ENCODE results near the gene WWOX.

The WWOX gene

DNA sequence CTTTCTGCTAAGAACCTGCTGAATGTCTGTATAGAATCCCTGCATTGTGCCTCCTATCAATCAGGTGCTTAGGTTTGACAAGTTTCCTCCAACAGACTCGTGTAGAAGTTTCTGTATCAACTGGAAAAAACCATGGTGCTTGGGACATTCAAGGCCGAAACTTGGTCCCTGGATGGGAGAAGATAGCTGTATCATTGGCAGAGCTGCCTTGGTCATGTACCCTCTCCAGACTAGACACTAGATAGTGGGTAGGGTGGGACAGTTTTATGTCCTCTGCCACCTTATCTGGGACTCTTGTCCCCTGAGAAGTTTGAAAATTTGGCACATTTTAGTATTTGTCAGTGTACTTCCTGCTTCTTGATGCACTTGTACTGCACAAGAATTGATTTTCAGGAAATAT lies 520.8 kb downstream of the WWOX start:
- no peak for DNase-seq (ENCODE audit: low spot score)

DNA sequence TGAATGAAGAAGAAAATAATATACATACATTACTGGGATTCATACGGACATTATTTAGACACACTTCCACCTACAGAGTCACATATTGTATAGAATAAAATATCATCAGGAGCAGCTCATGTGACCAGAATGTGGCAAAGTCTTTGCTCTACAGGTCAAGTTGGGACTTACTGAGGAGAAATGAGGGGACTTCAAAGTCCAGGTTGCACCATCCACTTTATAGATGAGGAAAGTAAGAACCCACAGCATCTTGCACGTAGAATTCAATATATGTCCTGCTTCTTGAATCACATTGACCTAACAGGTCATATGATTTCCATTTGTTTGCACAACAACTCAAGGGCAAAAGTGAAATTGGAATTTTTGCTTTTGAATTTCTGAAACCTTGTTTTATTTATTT lies 524.3 kb downstream of the WWOX start:
- no peak for DNase-seq (ENCODE audit: low spot score)

DNA sequence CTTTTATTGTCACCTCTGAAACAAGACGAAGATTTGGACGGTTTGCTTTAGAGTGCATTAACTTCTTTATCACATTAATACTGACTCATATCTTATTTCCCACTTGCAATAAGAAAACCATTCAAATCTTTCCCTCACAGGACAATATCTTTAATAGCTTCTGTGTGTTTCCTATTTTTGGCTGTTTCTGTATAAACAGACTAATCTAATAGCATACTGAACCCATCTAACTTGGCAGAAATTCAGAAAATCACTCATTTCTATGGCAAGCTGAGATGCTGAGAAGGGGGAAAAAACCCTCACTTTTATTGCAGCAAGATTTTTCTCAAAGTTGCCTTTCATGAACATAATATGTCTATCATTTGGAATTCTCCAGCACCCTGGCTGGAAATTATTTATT lies 524.9 kb downstream of the WWOX start:
- DNase-seq (ENCODE audit: low spot score): no peak

DNA sequence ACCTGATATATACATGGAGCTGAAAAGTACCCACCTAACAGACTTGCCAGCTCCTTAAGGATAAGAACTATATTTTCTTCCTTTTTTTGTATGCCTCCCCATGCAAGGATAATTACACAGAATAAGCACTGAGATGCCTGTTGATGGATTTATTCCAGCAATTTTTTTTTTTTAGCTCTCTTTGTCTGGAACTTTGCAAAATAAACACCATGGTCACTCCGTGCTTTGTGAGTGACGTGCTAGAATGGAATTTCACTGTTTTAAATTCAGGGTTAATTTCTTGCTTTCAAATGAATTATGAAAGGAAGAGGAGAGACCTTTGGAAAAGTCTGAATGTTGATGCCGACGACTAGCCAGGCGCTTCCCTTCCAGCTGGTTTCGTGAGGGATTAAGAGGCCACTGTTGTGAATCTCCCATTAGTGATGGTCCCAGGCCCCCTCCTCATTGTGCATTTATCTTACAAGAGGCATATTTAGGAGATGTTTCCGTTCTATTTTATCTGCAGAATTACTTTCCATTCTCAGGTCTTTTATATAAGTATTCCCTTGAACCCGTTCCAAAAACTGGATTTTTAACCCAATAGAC lies 529.1 kb downstream of the WWOX start:
- DNase-seq (ENCODE audit: low spot score): no peak

DNA sequence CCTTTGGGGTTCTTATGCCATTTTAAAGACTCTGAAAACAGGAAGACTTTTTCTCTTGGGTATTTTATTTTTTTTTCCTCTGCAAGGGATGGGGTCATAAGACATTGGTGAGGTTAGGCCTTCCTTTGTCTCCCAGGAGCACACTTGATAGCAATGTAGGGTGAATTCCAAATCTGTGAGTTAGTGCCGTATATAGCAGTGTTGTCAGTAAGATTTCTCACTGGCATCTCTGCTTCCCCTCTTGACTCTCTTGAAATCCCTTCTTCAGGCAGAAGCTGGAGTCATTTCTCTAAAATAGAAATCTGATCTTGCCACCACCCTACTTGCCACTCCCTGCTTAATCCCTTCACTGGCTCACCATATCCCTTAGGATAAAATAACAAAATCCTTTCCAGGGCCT lies 529.7 kb downstream of the WWOX start:
- DNase-seq (ENCODE audit: low spot score): no peak

DNA sequence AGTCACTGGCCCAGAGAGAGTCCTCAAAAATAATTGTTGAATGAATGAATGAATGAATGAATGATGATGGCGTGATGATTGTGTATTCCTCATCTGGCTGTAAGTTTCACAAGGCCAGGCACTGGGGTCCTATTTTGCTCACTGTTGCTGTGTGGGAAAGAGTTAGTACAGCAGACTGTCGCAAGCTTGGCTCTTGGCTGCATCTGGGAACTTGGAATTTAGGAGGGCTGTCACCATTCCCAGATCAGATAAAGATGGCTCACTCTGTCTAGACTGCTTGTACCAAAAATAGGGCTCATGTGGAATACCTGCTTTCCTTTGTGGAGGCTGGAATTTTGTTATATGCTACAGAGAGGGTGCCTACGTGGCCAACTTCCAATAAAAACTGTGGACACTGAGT lies 530.6 kb downstream of the WWOX start:
- no peak for DNase-seq (ENCODE audit: low spot score)

DNA sequence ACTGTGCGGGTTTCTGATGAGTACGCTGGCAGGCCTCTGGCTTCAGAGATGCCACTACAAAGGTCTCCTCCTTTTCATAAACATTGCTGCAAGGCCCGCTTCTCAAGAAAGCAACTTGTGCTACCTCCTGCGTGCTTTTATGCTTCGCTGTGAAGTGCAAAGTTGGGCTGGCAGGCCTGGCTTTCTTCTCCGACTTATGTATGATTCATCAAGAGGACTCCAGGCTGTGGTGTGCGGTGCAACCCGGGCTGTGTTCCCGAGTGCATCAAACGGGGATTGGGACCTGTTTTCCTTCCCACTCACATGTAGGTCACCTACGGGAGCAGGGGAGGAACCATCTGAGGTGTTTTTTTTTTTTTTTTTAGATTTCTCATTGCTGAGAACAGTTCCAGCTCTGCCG lies 534.1 kb downstream of the WWOX start:
- DNase-seq (ENCODE audit: low spot score): no peak

DNA sequence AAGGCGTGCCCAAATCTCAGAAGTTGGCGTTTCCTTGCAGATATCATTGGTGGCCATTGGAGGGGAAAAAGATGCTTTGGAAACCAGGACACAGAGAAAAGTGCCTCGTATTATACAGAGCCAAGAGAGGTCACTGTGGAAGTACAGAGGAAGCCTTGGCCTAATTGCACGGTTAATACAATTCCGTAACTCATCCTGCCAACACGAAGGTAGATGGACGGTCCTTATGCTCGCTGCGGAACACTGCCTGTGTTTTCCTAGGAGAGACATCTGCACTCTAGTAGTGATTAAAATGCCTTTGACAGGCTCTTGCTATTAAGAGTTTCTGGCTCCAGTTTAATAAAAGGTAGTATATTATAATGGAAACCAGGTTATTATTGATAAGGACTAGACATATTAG lies 536.4 kb downstream of the WWOX start:
- DNase-seq (ENCODE audit: low spot score): no peak

DNA sequence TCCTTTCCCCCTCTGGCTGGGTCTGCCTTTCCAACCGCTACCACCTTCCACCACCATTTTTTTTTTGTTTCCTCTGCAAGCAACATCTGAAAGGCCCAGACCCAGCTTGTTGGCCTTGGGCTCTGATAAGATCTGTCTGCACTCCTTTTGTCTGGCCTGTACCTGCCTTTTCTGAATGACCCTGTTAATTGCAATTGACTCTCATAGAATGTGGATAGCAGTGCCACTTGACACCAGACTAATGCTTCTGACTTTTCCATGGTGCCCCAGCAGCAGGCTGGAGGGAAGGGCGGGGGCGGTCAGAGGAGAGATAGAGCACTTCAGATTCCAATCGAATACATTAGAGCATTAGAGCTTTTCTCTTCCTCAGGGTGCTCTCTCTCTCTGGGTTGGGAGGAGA lies 538.9 kb downstream of the WWOX start:
- DNase-seq (ENCODE audit: low spot score): no peak

DNA sequence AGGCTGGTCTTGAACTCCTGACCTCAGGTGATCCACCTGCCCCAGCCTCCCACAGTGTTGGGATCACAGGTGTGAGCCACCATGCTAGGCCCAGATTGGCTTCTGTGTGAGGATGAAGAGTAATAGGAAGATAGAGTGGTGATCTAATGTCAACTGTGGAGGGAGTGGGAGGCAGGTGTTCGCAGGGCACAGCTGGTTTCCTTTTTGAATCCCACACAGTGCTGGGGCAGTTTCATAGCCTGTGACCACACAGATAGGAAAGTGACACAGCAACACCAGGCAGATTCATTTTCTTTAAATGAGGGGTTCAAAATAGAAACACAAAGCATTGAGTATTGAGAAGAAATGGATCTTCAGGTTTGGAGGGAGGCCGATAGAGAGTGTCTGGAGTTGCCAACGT lies 540.3 kb downstream of the WWOX start:
- no peak for DNase-seq (ENCODE audit: low spot score)

DNA sequence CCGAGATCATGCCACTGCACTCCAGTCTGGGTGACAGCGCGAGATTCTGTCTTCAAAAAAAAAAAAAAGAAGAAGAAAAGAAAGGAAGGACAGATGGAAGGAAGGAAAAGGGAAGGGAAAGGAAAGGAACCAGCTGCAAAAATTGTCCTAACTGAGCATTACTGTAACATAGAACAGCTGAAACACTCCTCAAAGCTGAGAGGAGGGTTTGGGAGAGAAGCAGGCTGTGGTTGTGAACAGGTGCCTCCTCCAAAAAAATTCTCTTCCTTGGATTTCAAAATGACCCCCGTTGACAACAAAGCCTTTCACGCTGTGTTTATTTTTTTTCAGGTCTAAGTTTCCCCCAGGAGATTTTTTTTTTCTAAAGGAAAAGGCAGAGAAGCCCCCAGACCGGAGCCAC lies 541.4 kb downstream of the WWOX start:
- DNase-seq (ENCODE audit: low spot score): no peak

DNA sequence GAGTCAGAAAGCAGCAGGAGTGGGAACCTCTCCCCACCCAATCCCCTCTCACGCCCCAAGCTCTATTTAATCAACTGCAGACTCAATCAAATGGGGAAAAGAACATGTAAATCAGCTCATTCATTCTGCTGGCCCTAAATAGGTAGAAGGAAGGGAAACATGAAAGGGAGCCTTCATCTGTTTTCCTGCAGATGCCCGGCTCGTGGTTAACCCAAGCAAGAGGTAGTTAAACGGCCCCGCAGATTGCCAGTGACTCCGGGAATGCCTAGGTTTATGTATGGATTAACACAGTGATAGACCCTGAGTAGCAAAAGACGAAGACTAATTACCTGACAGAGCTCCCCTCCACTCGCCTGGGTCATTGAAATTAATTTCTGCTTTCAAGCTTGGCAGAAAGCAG lies 542.0 kb downstream of the WWOX start:
- no peak for DNase-seq (ENCODE audit: low spot score)

DNA sequence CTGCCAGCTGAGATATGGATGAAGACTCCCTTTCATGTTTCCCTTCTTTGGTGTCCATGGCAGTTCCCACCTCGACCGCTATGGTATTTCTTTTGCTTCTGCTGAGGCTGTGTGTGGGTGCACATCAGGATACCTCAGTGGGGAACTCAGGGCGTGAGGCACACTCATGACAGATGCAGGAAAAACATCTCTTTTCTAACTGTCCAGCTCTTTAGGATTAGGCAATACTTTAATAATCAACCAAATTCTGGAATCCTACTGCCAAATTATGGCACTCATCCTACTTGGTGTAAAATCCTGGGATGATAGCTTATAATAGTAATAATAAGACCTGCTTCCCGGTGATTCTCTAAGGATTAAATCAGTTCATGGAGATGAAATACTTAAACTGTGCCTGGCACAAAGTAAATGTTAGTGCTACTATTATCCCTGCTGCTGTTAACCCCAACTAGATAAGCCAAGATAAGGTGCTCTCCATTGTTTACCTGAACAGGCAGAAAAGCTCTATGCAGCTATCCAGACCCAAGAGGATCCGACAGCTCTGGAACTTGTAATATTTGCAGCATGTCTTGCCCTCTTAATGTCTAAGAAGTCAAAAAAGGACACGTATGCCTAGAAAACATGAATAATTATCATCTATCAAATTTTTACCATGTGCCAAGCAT lies 543.3 kb downstream of the WWOX start:
- DNase-seq (ENCODE audit: low spot score): no peak

DNA sequence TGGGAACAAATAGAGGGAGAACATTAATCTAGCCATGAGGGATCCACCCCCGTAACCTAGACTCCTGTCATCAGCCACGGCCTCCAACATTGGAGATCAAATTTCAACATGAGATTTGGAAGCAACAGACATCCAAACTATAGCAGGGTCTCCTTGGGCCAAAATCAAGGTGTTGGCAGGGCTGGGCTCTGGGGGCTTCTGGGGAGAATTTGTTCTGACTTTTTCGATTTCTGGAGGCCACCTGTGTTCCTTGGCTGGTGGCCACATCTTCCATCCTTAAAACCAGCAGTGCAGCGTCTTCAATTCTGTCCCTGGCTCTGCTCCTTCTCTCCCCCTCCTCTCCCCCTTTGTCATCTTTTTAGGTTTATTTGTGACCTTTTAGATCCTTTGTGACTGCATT lies 546.2 kb downstream of the WWOX start:
- DNase-seq (ENCODE audit: low spot score): no peak

DNA sequence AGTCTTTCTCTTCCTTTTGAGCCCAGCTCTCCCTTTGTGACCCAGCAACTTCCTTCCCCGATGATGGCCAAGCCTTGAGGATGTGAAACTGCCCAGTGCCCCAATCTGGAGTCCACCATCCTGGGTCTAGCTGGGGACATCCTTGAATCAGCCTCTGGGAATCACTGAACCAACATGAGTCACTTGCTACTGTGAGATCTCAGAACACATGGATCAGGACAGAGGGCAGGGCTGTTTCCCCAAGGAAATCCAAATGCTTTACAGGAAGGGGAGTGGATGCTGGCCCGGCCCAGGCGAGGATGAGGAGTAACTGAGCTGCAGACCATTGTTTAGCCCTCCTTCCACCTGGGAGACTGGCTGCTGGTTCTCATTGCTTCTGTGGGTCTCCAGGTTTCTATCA lies 547.6 kb downstream of the WWOX start:
- no peak for DNase-seq (ENCODE audit: low spot score)

DNA sequence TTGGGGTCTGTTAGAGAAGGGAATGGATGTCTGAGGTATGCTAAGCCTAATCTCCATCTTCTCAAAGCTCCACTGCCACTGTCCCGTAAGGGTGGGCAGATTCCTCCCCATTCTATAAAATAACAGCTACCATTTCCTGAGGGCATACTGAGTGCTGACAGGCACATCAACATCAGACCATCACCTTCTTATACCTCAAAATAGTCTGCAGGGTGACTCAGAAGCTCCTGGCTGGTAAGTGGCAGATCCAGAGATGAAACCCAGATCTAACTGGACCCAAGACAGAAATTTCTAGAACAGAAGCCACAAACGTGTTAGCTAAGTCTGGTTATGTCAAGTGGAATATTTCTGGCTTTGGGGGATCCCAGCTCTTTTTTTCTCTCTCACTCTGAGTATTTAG lies 548.0 kb downstream of the WWOX start:
- no peak for DNase-seq (ENCODE audit: low spot score)

DNA sequence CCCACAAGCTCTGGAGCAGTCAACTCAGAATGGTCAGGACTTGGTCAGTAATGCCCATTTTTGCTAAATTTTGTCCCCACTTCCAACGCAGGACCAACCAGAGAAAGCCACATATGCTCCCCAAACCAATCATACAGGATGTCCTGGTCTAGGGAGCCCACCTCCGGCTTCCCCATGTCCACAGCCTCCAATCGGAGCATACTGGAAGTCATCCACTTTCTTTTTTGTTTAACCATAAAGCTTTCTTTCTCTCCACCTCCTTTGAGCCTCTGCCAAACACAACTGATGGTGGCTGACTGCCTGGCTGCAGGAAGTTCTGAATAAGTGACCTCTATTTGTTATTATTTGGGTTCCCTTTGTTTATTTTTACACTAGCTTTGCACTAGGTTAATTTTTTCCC lies 549.1 kb downstream of the WWOX start:
- DNase-seq (ENCODE audit: low spot score): no peak

DNA sequence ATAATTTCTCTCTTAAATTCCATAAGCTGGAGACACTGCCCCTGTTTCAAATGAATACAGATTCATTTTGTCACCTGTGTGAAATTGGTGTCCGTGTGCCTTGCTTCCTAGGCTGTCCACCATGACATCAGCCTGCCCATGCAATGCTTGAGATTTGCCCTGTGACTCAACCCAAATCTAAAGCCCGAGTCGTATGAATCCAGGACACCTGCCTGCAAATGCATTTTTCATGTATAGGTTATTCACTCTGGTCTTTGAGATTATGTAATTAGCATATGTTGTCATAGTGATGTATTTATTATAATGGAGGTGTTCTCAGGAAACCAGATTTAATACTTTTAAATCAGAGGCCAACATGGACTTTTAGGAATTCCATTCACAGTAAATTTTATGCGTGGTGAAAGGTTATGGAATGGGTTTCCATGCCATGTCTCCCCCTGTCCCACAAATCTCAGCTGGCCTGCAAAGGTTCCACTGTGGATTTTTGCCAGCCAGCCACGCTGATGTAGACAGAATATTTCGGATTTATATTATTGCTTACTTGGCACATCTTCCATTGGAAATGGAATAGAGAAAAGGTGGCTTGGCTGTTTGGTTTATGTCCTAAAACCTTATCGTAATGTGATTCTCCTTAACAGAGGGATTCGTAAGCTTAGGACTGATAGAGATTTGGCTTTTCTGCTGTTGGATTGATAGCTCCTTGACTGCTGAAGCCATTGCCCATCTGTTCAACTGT lies 551.1 kb downstream of the WWOX start:
- no peak for DNase-seq (ENCODE audit: low spot score)

DNA sequence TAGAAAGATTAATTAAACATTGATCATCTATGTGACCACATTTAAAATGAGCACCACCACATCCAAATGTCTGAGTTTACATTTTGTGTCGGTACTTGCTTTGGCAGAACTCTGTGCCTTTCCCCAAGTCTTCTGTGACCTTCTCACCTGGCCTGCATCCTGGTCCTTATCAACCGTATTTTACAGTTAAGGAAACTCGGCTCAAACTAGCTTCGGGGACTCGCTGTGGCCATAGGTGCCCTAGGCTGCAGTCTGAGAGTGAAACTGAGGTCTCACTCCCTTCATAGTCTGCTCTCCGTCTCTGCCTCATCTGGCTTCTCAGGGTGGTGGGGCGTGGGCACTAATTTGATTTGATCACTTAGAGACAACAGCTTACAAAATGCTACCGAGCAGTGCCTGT lies 555.5 kb downstream of the WWOX start:
- DNase-seq (ENCODE audit: low spot score): no peak

DNA sequence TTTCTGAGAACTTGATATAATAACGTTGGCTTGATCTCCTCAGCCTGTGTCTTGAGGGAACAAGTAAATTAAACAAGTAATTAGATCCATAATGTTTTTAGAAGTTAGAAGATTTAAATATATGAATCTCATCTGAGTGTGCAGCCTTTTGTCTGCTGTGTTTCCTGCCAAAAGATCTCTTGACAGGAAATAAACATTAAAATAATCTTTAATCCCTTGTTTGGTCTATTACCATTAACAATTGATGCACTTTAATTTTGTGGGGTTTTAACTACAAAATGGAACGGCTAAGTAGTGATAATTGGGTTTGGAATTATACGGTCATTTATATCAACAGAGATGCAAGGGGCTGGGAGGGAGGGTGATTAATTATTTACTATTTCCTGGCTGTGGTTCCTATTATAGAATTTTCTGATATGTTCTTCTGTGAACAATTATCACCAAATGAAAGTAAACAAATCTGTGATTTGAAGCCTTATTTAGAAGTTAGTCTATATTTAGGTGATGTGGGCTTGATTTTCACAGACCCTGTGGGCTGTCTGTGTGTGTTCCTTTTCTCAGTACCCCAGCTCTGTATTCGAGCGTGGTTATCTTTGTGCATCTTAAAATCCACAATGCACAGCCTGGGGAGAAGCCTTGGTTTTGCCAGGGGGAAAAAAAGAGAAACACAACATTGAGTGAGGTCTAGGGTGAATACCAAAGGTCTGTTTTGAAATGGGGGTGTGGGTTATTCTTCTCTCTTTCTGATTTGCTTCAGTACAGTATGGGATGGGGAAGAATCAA lies 556.1 kb downstream of the WWOX start:
- DNase-seq (ENCODE audit: low spot score): no peak

DNA sequence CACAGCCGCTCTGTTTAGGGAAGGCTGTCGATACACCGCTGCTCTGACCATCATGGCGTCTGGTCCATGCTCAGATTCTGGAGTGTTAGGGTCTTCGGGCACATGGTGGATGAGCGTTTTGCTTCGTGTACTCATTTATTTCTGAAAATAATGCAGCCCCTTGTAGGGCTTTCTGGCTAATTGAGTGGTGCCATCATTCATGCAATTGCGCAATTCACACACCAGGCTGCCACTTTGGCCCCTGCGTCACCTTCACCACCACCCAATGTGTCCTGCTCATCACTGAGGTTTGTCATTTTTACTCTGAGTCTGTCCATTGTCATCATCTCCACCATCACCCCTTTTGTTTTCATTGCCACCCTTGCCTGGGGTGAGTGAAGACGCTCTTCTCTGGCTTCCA lies 557.4 kb downstream of the WWOX start:
- DNase-seq (ENCODE audit: low spot score): no peak

DNA sequence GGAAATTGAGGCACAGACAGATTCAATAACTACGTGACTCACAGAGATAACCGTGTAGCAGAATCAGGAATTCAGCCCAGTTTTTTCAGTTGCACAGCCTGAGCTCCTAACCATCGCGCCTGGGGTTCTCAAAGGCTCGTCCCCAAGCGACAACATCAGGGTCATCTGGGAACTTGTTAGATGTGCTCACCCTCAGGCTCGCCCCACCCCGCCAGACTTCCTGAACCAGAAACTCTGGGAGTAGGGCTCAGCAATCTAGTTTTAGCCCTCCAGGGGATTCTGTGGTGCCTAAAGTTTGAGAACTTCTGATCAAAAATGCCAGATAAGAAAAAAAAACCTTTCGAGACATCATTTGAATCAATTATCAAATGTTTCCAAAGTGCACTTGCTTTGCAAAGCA lies 559.8 kb downstream of the WWOX start:
- DNase-seq (ENCODE audit: low spot score): no peak

DNA sequence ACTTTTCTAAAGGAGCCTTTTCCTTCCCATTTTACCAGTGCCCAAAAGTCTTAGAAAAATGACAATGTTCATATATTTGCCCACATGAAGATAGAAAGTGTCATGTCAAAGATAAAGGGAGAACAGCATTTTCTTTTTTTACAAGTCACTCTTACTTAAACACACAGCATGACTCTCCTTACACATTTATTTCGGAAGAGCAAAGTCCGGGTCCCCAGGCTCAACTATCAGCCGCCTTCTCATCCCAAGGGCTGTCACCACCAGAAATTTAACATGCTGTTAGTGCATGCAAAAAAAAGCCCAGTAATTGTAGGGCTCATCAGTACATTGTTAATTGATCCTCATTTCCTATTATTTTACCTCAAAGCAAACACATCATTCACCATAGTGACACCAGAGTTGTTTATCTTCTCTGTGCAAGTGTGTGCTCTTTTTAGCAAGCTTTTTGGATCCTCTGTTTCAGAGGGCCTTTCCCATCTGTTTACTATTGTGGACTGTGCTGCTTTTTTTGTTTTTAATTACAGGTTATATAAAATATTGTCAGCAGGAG lies 560.3 kb downstream of the WWOX start:
- DNase-seq (ENCODE audit: low spot score): no peak
